HEK293T (cell line): ENCODE results near the gene ADGRB2.

Source experiments
- BHLHE40 ChIP-seq: fragments of 450-650 bp; IDR thresholded peaks from 2 replicates; pipeline ENCODE4 v1.6.1; 2016; ENCODE audit warnings: mild to moderate bottlenecking, moderate library complexity, borderline replicate concordance
- ELF4 ChIP-seq: fragments of 450-650 bp; IDR thresholded peaks from 2 replicates; pipeline ENCODE4 v1.6.1; 2017; ENCODE audit warnings: antibody characterized with exemption
- FOXA1 ChIP-seq: fragments of 450-650 bp; IDR thresholded peaks from 2 replicates; pipeline ENCODE4 v1.6.1; 2016; ENCODE audit warnings: mild to moderate bottlenecking
- FOXM1 ChIP-seq: fragments of 450-650 bp; IDR thresholded peaks from 2 replicates; pipeline ENCODE4 v1.6.1; 2017; ENCODE audit warnings: mild to moderate bottlenecking, borderline replicate concordance
- HDGF ChIP-seq: fragments of 450-650 bp; IDR thresholded peaks from 2 replicates; pipeline ENCODE4 v1.6.1; 2017; ENCODE audit warnings: antibody characterized with exemption, borderline replicate concordance
- NFRKB ChIP-seq: fragments of 450-650 bp; IDR thresholded peaks from 2 replicates; pipeline ENCODE4 v1.6.1; 2016; ENCODE audit warnings: mild to moderate bottlenecking, moderate library complexity
- SP1 ChIP-seq: fragments of 450-650 bp; IDR thresholded peaks from 2 replicates; pipeline ENCODE4 v1.6.1; 2017
- SUZ12 ChIP-seq: fragments of 450-650 bp; IDR thresholded peaks from 2 replicates; pipeline ENCODE4 v1.6.1; 2016; ENCODE audit warnings: mild to moderate bottlenecking
- TARDBP ChIP-seq: fragments of 450-650 bp; IDR thresholded peaks from 2 replicates; pipeline ENCODE4 v1.6.1; 2016
- ZNF384 ChIP-seq: fragments of 450-650 bp; IDR thresholded peaks from 2 replicates; pipeline ENCODE4 v1.6.1; 2016
- TF ChIP-seq, protein P1 (sequence below): fragments of 450-650 bp; IDR thresholded peaks from 2 replicates; pipeline ENCODE4 v1.6.1; 2016

DNA sequence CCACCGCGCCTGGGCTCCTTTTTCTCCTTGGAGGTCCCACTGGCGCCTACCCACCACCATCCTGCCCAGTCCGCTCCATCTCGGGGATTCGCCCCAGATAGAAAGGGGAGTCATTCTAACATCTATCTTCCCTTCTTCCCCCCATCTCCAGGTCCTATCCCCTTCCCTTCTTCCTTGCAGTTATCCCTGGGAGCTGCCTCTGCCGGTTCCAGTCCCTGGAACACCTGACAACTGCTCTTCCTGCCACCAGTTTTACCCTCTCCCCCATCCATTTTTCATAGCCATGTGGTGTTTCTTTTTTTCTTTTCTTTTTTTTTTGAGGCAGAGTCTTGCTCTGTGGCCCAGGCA lies 48.3 kb downstream of the ADGRB2 start:
- TF ChIP-seq ELF4 (no peak), BHLHE40 (no peak), FOXM1 (no peak), FOXA1 (no peak), TARDBP (no peak), SUZ12 (no peak), SP1 (no peak), HDGF (no peak), NFRKB (no peak), ZNF384 (no peak)
- TF ChIP-seq, protein P1, sequence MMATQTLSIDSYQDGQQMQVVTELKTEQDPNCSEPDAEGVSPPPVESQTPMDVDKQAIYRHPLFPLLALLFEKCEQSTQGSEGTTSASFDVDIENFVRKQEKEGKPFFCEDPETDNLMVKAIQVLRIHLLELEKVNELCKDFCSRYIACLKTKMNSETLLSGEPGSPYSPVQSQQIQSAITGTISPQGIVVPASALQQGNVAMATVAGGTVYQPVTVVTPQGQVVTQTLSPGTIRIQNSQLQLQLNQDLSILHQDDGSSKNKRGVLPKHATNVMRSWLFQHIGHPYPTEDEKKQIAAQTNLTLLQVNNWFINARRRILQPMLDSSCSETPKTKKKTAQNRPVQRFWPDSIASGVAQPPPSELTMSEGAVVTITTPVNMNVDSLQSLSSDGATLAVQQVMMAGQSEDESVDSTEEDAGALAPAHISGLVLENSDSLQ: no peak
